Upper lobe of left lung (tissue), 6 donors: ENCODE data around the gene ALCAM. TPM values are rescaled to one million over a fixed set of nuclear protein-coding genes. Genes with fewer than 3 reads are reported as not detected.
A peak's percentile ranks its signal among the peaks of the same experiment; 100 is the strongest.

Source experiments
- ATAC-seq, 2 donors: fragments of 200-7000 bp; cut with Tn5 transposase; one replicate each; pipeline ENCODE4 v1.9.1; 2022; ENCODE audit warnings: mild to moderate bottlenecking in 2 of 2, moderate library complexity in 2 of 2; ENCODE audit not compliant: low FRiP score in 2 of 2
- DNase-seq, 2 donors: peaks; one replicate each; pipeline ENCODE4 v3.0.0-alpha.2; 2019 to 2020
- H3K27ac ChIP-seq, 4 donors: fragments of 200-600 bp; sonication (generic); one replicate each; pipeline ENCODE4 v1.5.1; 2016 to 2019
- H3K27me3 ChIP-seq, 4 donors: fragments of 200-600 bp; sonication (generic); one replicate each; pipeline ENCODE4 v1.5.1; 2017 to 2019
- H3K36me3 ChIP-seq, 4 donors: fragments of 200-600 bp; sonication (generic); one replicate each; pipeline ENCODE4 v1.5.1; 2016 to 2019
- H3K4me1 ChIP-seq, 4 donors: fragments of 200-600 bp; sonication (generic); one replicate each; pipeline ENCODE4 v1.5.1; 2018 to 2019
- H3K4me3 ChIP-seq, 4 donors: fragments of 200-600 bp; sonication (generic); one replicate each; pipeline ENCODE4 v1.5.1; 2017 to 2019; ENCODE audit warnings: mild to moderate bottlenecking in 2 of 4, moderate library complexity in 1 of 4
- H3K9me3 ChIP-seq, 4 donors: fragments of 200-600 bp; sonication (generic); one replicate each; pipeline ENCODE4 v1.5.1; 2018 to 2019
- CTCF ChIP-seq, 6 experiments: fragments of 450-650 bp in 4 of 6; fragments of 200-600 bp in 2 of 6; sonication (generic) in 2 of 6; IDR thresholded peaks; one replicate each; pipeline ENCODE4 v1.5.1; 2016 to 2019; ENCODE audit warnings: antibody characterized with exemption in 6 of 6
- EP300 ChIP-seq, 4 donors: sonication (generic); formaldehyde crosslinking; IDR thresholded peaks; one replicate each; pipeline ENCODE4 v1.5.1; 2017; ENCODE audit warnings: antibody characterized with exemption in 4 of 4, control low read depth in 2 of 4
- POLR2A ChIP-seq, 4 donors: fragments of 450-650 bp; IDR thresholded peaks; one replicate each; pipeline ENCODE4 v1.5.1; 2016 to 2017; ENCODE audit warnings: antibody characterized with exemption in 4 of 4, mild to moderate bottlenecking in 2 of 4
- POLR2AphosphoS5 ChIP-seq, 2 donors: sonication (generic); formaldehyde crosslinking; IDR thresholded peaks; one replicate each; pipeline ENCODE4 v1.5.1; 2017; ENCODE audit warnings: antibody characterized with exemption in 2 of 2
- WGBS, 2 donors: methylation state at CpG; one replicate each; pipeline ENCODE4 v1.1.5; 2017 to 2018; 5-methylcytosine and 5-hydroxymethylcytosine counted together
- total RNA-seq, 6 donors: library from RNA; depleted of rRNA in 4 of 6; stranded (reverse); fragments of >200 nt in 4 of 6; gene quantifications; one replicate each; pipeline versions ENCODE4 v1.1.0 to v1.2.1, GENCODE V29; 2016 to 2021
- donor health status: DM: no; HTN: no; CAD: no; lungs with moderate emphysema.
- donor health status: DM: no; HTN: yes; CAD: no; lungs with severe emphysema.

Gene ALCAM
- total RNA-seq, 6 donors from 2014 or later: 129 to 390 (median 186) TPM

- Histone ChIP-seq H3K36me3 (peaks cover 0 to 46% (median 9%) of the 10 kb centered on the region in 4 donors), H3K9me3 (no peaks in the 10 kb centered on the region), H3K27ac (peak overlapping the region in 1 of 4 donors; percentile 27), H3K4me3 (no peak overlapping the region), H3K27me3 (no peaks in the 10 kb centered on the region), H3K4me1 (no peaks in the 10 kb centered on the region)
- DNase-seq (no peak), ATAC-seq (no peak)
- TF ChIP-seq EP300 (IDR thresholded peaks at IDR 0.05) (no peak), POLR2A (IDR thresholded peaks at IDR 0.05) (no peak), CTCF (IDR thresholded peaks at IDR 0.05) (no peak), POLR2AphosphoS5 (IDR thresholded peaks at IDR 0.05) (no peak)
- 75 to 78% methylated on average over 3 of the region's 3 CpGs for WGBS, 2 donors
These were observed 173.2 kb downstream of the ALCAM start for GRCh38 chr3:105539897-105540296.

GRCh38 chr3:105542282-105543019 lies 175.7 kb downstream of the ALCAM start:
- Histone ChIP-seq H3K27ac (no peak overlapping the region), H3K4me3 (no peak overlapping the region), H3K36me3 (peaks cover 0 to 55% (median 14%) of the 10 kb centered on the region in 4 donors), H3K27me3 (no peaks in the 10 kb centered on the region), H3K9me3 (no peaks in the 10 kb centered on the region), H3K4me1 (no peaks in the 10 kb centered on the region)
- ATAC-seq: no peak
- no peak for TF ChIP-seq POLR2A (IDR thresholded peaks at IDR 0.05)
- TF ChIP-seq POLR2AphosphoS5 (IDR thresholded peaks at IDR 0.05): no peak
- no peak for TF ChIP-seq EP300 (IDR thresholded peaks at IDR 0.05)
- no peak for TF ChIP-seq CTCF (IDR thresholded peaks at IDR 0.05)
- DNase-seq: no peak
- WGBS, 2 donors: 88 to 96% methylated on average over 1 of the region's 1 CpG

GRCh38 chr3:105545051-105545450 lies 178.3 kb downstream of the ALCAM start:
- Histone ChIP-seq H3K4me3 (no peak overlapping the region), H3K27ac (no peak overlapping the region), H3K27me3 (no peaks in the 10 kb centered on the region), H3K4me1 (no peaks in the 10 kb centered on the region), H3K36me3 (peaks cover 0 to 71% (median 20%) of the 10 kb centered on the region in 4 donors), H3K9me3 (no peaks in the 10 kb centered on the region)
- no peak for ATAC-seq
- TF ChIP-seq POLR2AphosphoS5 (IDR thresholded peaks at IDR 0.05): no peak
- TF ChIP-seq POLR2A (IDR thresholded peaks at IDR 0.05): no peak
- TF ChIP-seq EP300 (IDR thresholded peaks at IDR 0.05): no peak
- TF ChIP-seq CTCF (IDR thresholded peaks at IDR 0.05): no peak
- 93 to 96% methylated on average over 1 of the region's 1 CpG for WGBS, 2 donors
- no peak for DNase-seq

GRCh38 chr3:105553851-105554250 lies 187.1 kb downstream of the ALCAM start:
- TF ChIP-seq EP300 (IDR thresholded peaks at IDR 0.05): no peak
- TF ChIP-seq CTCF (IDR thresholded peaks at IDR 0.05): no peak
- TF ChIP-seq POLR2A (IDR thresholded peaks at IDR 0.05): no peak
- TF ChIP-seq POLR2AphosphoS5 (IDR thresholded peaks at IDR 0.05): no peak
- peaks cover 3 to 40% (median 12%) of the 10 kb centered on the region in 4 donors for H3K36me3 ChIP-seq
- no peak for ATAC-seq
- H3K27ac ChIP-seq: no peak overlapping the region
- no peaks in the 10 kb centered on the region for H3K4me1 ChIP-seq
- no peaks in the 10 kb centered on the region for H3K27me3 ChIP-seq
- DNase-seq: no peak
- no peak overlapping the region for H3K4me3 ChIP-seq
- no peaks in the 10 kb centered on the region for H3K9me3 ChIP-seq
- 91 to 97% methylated on average over 3 of the region's 3 CpGs for WGBS, 2 donors

GRCh38 chr3:105555206-105555605 lies 188.5 kb downstream of the ALCAM start:
- no peak overlapping the region for H3K27ac ChIP-seq
- H3K36me3 ChIP-seq: peaks cover 3 to 29% (median 12%) of the 10 kb centered on the region in 4 donors
- H3K27me3 ChIP-seq: no peaks in the 10 kb centered on the region
- DNase-seq: no peak
- H3K9me3 ChIP-seq: no peaks in the 10 kb centered on the region
- TF ChIP-seq CTCF (IDR thresholded peaks at IDR 0.05) (no peak), POLR2AphosphoS5 (IDR thresholded peaks at IDR 0.05) (no peak), EP300 (IDR thresholded peaks at IDR 0.05) (no peak), POLR2A (IDR thresholded peaks at IDR 0.05) (no peak)
- H3K4me1 ChIP-seq: no peaks in the 10 kb centered on the region
- no peak for ATAC-seq
- no peak overlapping the region for H3K4me3 ChIP-seq
- WGBS, 2 donors: 90 to 96% methylated on average over 2 of the region's 2 CpGs
